K562 (cell line): ENCODE measurements around the gene ZNF816. TPM values are rescaled to one million over a fixed set of nuclear protein-coding genes. Genes with fewer than 3 reads are reported as not detected.

Experiments
- ATAC-seq: fragments of 200-7000 bp; cut with Tn5 transposase; 3 replicates; pipeline ENCODE4 v1.9.1; 2020; ENCODE audit warnings: moderate library complexity
- BruUV-seq: library from RNA; stranded (reverse); fragments of 400-500 nt; replicated peaks from 2 replicates; lab custom pipeline; 2021; lab: Mats Ljungman, UMichigan
- CTCF ChIA-PET: fragments of 300-600 bp; formaldehyde crosslinking; extraction: SDS; loops from one replicate; lab custom pipeline; 2021; ENCODE audit warnings: low intra/inter-chr PET ratio; lab: Yijun Ruan, JAX
- POLR2A ChIA-PET: fragments of 300-600, 350-650 bp; sonication (Branson Sonifier 250); formaldehyde crosslinking; extraction: SDS; loops from one replicate; lab custom pipeline; 2021; ENCODE audit warnings: antibody characterized with exemption, inconsistent platforms; lab: Yijun Ruan, JAX
- DNase-seq, 4 experiments: peaks; one replicate each; pipeline versions ENCODE4 v3.0.0 to v3.0.0-alpha.2; 2011 to 2018; ENCODE audit warnings: low spot score in 3 of 4, mixed read lengths in 3 of 4; ENCODE audit errors: extremely low read depth in 1 of 4
- FAIRE-seq: peaks from 2 replicates; lab custom pipeline; 2011; peaks lifted over from hg19 to GRCh38; lab: Jason Lieb, UNC
- H2AFZ ChIP-seq: 2 replicates; pipeline ENCODE4 v1.6.0; 2011; ENCODE audit warnings: low read depth, low read length, control low read depth, inconsistent platforms
- H3K27ac ChIP-seq: fragments of 200-600 bp; 3 replicates; pipeline ENCODE4 v1.8.0; 2011; ENCODE audit warnings: low read depth, mild to moderate bottlenecking, control low read depth, inconsistent platforms, low read length, moderate library complexity, mixed read lengths; ENCODE audit errors: extremely low read depth
- H3K27me3 ChIP-seq, 2 experiments: fragments of 300-600 bp in 1 of 2; 2 replicates in 1 of 2; 3 replicates in 1 of 2; pipeline versions ENCODE4 v1.6.0 to v1.8.0; 2011; ENCODE audit warnings: inconsistent platforms in 2 of 2, low read length in 2 of 2, mild to moderate bottlenecking in 1 of 2, mixed read lengths in 1 of 2, moderate library complexity in 1 of 2; ENCODE audit not compliant: control insufficient read depth in 2 of 2, insufficient read depth in 2 of 2
- H3K36me3 ChIP-seq: fragments of 300-600 bp; 3 replicates; pipeline ENCODE4 v1.8.0; 2011; ENCODE audit warnings: mild to moderate bottlenecking, low read length, inconsistent platforms; ENCODE audit not compliant: control insufficient read depth, insufficient read depth
- H3K4me1 ChIP-seq, 2 experiments: fragments of 200-600 bp in 1 of 2; replicated peaks in 1 of 2; 2 replicates in 1 of 2; 3 replicates in 1 of 2; pipeline versions ENCODE4 v1.5.1 to v1.8.0; 2011; ENCODE audit warnings: inconsistent platforms in 2 of 2, low read length in 2 of 2, mild to moderate bottlenecking in 1 of 2, mixed read lengths in 1 of 2, moderate library complexity in 1 of 2; ENCODE audit not compliant: control insufficient read depth in 2 of 2, insufficient read depth in 2 of 2
- H3K4me2 ChIP-seq: 2 replicates; pipeline ENCODE4 v1.6.1; 2011; ENCODE audit warnings: low read length, control low read depth, inconsistent platforms, mixed read lengths; ENCODE audit not compliant: insufficient read depth
- H3K4me3 ChIP-seq: fragments of 200-600 bp; sonication (generic), shearing (Covaris generic); 2 replicates; pipeline ENCODE4 v1.5.1; 2016; ENCODE audit warnings: control low read depth, inconsistent platforms
- H3K79me2 ChIP-seq: fragments of 200-600 bp; 3 replicates; pipeline ENCODE4 v1.8.0; 2011; ENCODE audit warnings: low read length, inconsistent platforms; ENCODE audit not compliant: control insufficient read depth, insufficient read depth
- H3K9ac ChIP-seq, 2 experiments: 2 replicates each; pipeline versions ENCODE4 v1.6.0 to v1.6.1; 2011; ENCODE audit warnings: low read depth in 2 of 2, low read length in 2 of 2, control low read depth in 1 of 2, inconsistent platforms in 1 of 2, mild to moderate bottlenecking in 1 of 2, mixed read lengths in 1 of 2; ENCODE audit not compliant: insufficient read depth in 1 of 2
- H3K9me1 ChIP-seq: one replicate; pipeline ENCODE4 v1.6.0; 2011; ENCODE audit warnings: inconsistent platforms, mild to moderate bottlenecking, low read length, moderate library complexity; ENCODE audit not compliant: control insufficient read depth, insufficient read depth
- H3K9me3 ChIP-seq: replicated peaks from 2 replicates; pipeline ENCODE4 v1.5.1; 2011; ENCODE audit warnings: low read depth, low read length, inconsistent platforms; ENCODE audit not compliant: control insufficient read depth, insufficient read depth
- H4K20me1 ChIP-seq: replicated peaks from 2 replicates; pipeline ENCODE4 v1.6.1; 2011; ENCODE audit warnings: low read length, inconsistent platforms, mixed read lengths; ENCODE audit not compliant: control insufficient read depth, insufficient read depth
- DPF2 ChIP-seq: fragments of 450-650 bp; IDR thresholded peaks from 2 replicates; pipeline ENCODE4 v1.6.1; 2016
- NCOA6 ChIP-seq: fragments of 450-650 bp; IDR thresholded peaks from 2 replicates; pipeline ENCODE4 v1.6.1; 2017; ENCODE audit warnings: mild to moderate bottlenecking
- NFIX ChIP-seq: fragments of 250-450 bp; sonication (Bioruptor Pico); IDR thresholded peaks from 2 replicates; pipeline ENCODE4 v1.4.0; 2020; ENCODE audit warnings: low read depth, mild to moderate bottlenecking, moderate library complexity
- RFX5 ChIP-seq: IDR thresholded peaks from 2 replicates; pipeline ENCODE4 v1.6.1; 2011; ENCODE audit warnings: low read depth, mild to moderate bottlenecking, improper control_type of control experiment, low read length
- ZFX ChIP-seq: sonication (generic); formaldehyde crosslinking; IDR thresholded peaks from 2 replicates; pipeline ENCODE4 v1.8.0; 2022; ENCODE audit warnings: mild to moderate bottlenecking, missing genetic modification reagents, moderate library complexity
- ZNF583 ChIP-seq: fragments of 250-450 bp; sonication (Bioruptor Pico); IDR thresholded peaks from 2 replicates; pipeline ENCODE4 v1.4.0; 2020
- ZNF764 ChIP-seq: fragments of 250-450 bp; sonication (Bioruptor Pico); IDR thresholded peaks from 2 replicates; pipeline ENCODE4 v1.4.0; 2020; ENCODE audit warnings: low read depth, mild to moderate bottlenecking, moderate library complexity
- WGBS: fragments of 100-300 bp; shearing (Covaris generic); methylation state at CpG from one replicate; pipeline ENCODE4 v1.1.6; 2016; ENCODE audit warnings: low coverage, mixed read lengths; ENCODE audit not compliant: insufficient coverage; ENCODE audit errors: missing lambda C conversion rate; 5-methylcytosine and 5-hydroxymethylcytosine counted together
- in situ Hi-C: fragments of 300-500 bp; cut with MboI; formaldehyde crosslinking; loops from 4 replicates; pipeline ENCODE4 v1.15.0; 2018; ENCODE audit warnings: inconsistent platforms, mixed read lengths
- intact Hi-C: fragments of 100-400 bp; cut with micrococcal nuclease; formaldehyde crosslinking; loops from 2 replicates; pipeline ENCODE4 v1.14.2; 2022
- polyA plus RNA-seq, 8 experiments: library from polyadenylated mRNA; depleted of rRNA in 4 of 8; stranded (reverse) in 5 of 8; unstranded in 3 of 8; fragments of >200 nt; fragmentation: Nextera tagmentation in 2 of 8; fragmentation: Illumina TruSeq in 1 of 8; extraction: Ambion mirVana in 2 of 8; extraction: Trizol in 1 of 8; gene quantifications; 2 replicates each; pipeline versions ENCODE4 v1.2.1 to v1.2.3, GENCODE V29; 2011 to 2014; ENCODE audit warnings: inconsistent platforms in 1 of 8, missing spikeins in 1 of 8
- total RNA-seq, 7 experiments: library from RNA; depleted of rRNA in 6 of 7; stranded (reverse); fragments of >200 nt in 6 of 7; fragmentation: Illumina TruSeq in 2 of 7; extraction: Trizol in 2 of 7; gene quantifications; 2 replicates each; pipeline versions ENCODE4 v1.2.1 to v1.2.3, GENCODE V29; 2011 to 2021; ENCODE audit warnings: low replicate concordance in 1 of 7

Gene ZNF816
- total and polyA plus RNA-seq, 9 of the 15 experiments (the other 6 are each of a cell fraction or from before 2014, with no cell fraction given), result 8.6 to 23.4 (median 13.0) TPM

DNA sequence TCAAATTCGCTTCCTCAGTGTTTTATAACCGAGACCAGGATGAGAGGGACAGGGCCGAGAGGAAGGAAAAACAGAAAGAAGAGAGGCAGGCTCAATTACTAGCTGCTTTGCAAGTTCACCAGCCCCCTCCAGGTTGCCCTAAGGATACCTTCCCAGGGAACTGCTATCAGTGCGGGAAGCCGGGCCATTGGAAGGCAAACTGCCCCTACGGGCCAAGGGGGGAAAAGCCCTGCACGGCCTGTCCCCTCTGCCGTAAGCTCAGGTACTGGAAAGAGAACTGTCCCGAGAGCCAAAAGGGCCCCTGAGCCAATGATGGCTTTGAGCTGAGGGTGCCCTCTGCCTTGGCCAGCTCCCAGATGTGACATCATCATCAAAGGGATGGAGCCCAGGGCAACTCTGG, 47.8 kb upstream of the ZNF816 start:
- no peak for DNase-seq
- no peak overlapping the region for H3K27ac ChIP-seq
- WGBS, result 4% methylated on average over 9 of the region's 9 CpGs
- H3K9me1 ChIP-seq, result no peaks in the 10 kb centered on the region
- TF ChIP-seq ZFX, result no peak
- no peak for TF ChIP-seq NFIX (CRISPR knock-in tag)
- no peak for TF ChIP-seq DPF2
- no peak for TF ChIP-seq RFX5
- no peak for TF ChIP-seq ZNF764 (CRISPR knock-in tag)
- no peak for TF ChIP-seq ZNF583 (CRISPR knock-in tag)
- TF ChIP-seq NCOA6, result no peak
- TF ChIP-seq, all 486 proteins: peak for 0
- H4K20me1 ChIP-seq, result no peaks in the 10 kb centered on the region
- H3K9ac ChIP-seq, result no peak overlapping the region
- no peak overlapping the region for H2AFZ ChIP-seq
- peaks cover 22 to 36% of the 10 kb centered on the region in 2 experiments; a peak in 4 of 5 replicates for H3K27me3 ChIP-seq
- no peaks in the 10 kb centered on the region; the same call in 1 of the 2 replicates for H3K9me3 ChIP-seq
- no peaks in the 10 kb centered on the region for H3K79me2 ChIP-seq
- in situ Hi-C loops, result no loop called here
- BruUV-seq, result no TSS peak
- H3K4me1 ChIP-seq, result peaks cover 3 to 5% of the 10 kb centered on the region in 2 experiments; a peak in 3 of 5 replicates
- no peak for FAIRE-seq
- POLR2A ChIA-PET, result interaction anchor here (0.7 kb wide), 1 partner anchor 572 kb away, joined by 4 read pairs; no protein-coding TSS in a partner anchor
- intact Hi-C loops, result no loop called here
- H3K4me3 ChIP-seq, result no peak overlapping the region
- CTCF ChIA-PET, result no interaction called here
- no peaks in the 10 kb centered on the region for H3K36me3 ChIP-seq
- H3K4me2 ChIP-seq, result no peak overlapping the region
- no peak for ATAC-seq
